ENCODE results near the gene CALML4.

DNA sequence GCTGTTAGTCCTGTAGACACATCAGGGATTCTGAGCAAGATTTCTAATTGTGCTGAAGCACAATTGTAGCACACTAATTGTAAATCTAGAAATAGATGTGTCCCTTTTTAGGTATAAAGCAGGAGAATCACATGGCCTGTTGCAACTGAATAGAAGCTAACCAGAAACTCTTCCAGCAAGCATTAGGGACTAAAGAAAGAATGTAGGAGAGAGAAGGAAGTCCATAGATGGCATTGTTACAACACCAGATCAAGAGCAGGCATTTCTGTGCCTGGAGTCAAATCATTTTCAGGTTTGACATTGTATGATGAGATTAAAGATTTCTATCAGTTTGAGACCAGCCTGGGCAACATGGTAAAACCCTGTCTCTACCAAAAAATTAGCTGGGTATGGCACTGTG lies 27.4 kb downstream of the CALML4 start:
- TF ChIP-seq, protein P1, sequence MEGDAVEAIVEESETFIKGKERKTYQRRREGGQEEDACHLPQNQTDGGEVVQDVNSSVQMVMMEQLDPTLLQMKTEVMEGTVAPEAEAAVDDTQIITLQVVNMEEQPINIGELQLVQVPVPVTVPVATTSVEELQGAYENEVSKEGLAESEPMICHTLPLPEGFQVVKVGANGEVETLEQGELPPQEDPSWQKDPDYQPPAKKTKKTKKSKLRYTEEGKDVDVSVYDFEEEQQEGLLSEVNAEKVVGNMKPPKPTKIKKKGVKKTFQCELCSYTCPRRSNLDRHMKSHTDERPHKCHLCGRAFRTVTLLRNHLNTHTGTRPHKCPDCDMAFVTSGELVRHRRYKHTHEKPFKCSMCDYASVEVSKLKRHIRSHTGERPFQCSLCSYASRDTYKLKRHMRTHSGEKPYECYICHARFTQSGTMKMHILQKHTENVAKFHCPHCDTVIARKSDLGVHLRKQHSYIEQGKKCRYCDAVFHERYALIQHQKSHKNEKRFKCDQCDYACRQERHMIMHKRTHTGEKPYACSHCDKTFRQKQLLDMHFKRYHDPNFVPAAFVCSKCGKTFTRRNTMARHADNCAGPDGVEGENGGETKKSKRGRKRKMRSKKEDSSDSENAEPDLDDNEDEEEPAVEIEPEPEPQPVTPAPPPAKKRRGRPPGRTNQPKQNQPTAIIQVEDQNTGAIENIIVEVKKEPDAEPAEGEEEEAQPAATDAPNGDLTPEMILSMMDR (IDR thresholded peaks at IDR 0.05; ENCODE audit: low read depth, low read length, poor library complexity, severe bottlenecking): no peak
- TF ChIP-seq EZH2phosphoT487 (IDR thresholded peaks at IDR 0.05; ENCODE audit: borderline replicate concordance, low read length): no peak

Measured in DOHH2 (cell line).